ENCODE results near the gene MOCS3. TPM values are rescaled to one million over a fixed set of nuclear protein-coding genes. Genes with fewer than 3 reads are reported as not detected.

MOCS3 gene
- total RNA-seq, 1 experiment from 2014 or later: 6.4 TPM

- no peak for TF ChIP-seq CTCF (IDR thresholded peaks at IDR 0.05 in 2 of 3, conservative IDR thresholded peaks at IDR 0.05 in 1 of 3; ENCODE audit: borderline replicate concordance in 1 of 3, insufficient read depth in 1 of 3, low read depth in 2 of 3, low read length in 2 of 3)
- TF ChIP-seq REST (IDR thresholded peaks at IDR 0.05; ENCODE audit: low read depth): no peak
- TF ChIP-seq JUND (IDR thresholded peaks at IDR 0.05): no peak
- TF ChIP-seq, protein P1, sequence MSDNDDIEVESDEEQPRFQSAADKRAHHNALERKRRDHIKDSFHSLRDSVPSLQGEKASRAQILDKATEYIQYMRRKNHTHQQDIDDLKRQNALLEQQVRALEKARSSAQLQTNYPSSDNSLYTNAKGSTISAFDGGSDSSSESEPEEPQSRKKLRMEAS (IDR thresholded peaks at IDR 0.05): no peak
- no peak for TF ChIP-seq SRF (IDR thresholded peaks at IDR 0.05; ENCODE audit: low read depth)
- TF ChIP-seq FOSL1 (IDR thresholded peaks at IDR 0.05; ENCODE audit: low read depth): no peak
Measured at GRCh38 chr20:51010932-51011331, 52.3 kb downstream of the MOCS3 start (continued).

GRCh38 chr20:51011479-51011878 is 52.9 kb downstream of the MOCS3 start:
- H3K9ac ChIP-seq (ENCODE audit: low read length): no peak overlapping the region
- no peaks in the 10 kb centered on the region for H3K27me3 ChIP-seq (ENCODE audit: insufficient read depth, low read length)
- no peak for DNase-seq (ENCODE audit: low read depth, low spot score)
- H3K79me2 ChIP-seq (ENCODE audit: insufficient read depth, low read length): no peaks in the 10 kb centered on the region
- H3K4me1 ChIP-seq (ENCODE audit: control insufficient read depth in 1 of 2, insufficient read depth in 2 of 2, low read length in 2 of 2): no peaks in the 10 kb centered on the region
- H3K9me2 ChIP-seq (ENCODE audit: insufficient read depth): no peaks in the 10 kb centered on the region
- H3K4me2 ChIP-seq (ENCODE audit: low read length): no peak overlapping the region
- no TSS peak for BruUV-seq (replicated peaks)
- no peak overlapping the region for H3K4me3 ChIP-seq (replicated peaks in 1 of 2; ENCODE audit: low read depth in 1 of 2, low read length in 2 of 2)
- TF ChIP-seq POLR2AphosphoS5 (IDR thresholded peaks at IDR 0.05; ENCODE audit: low read depth, low read length): no peak
- no peak for TF ChIP-seq CTCF (IDR thresholded peaks at IDR 0.05 in 2 of 3, conservative IDR thresholded peaks at IDR 0.05 in 1 of 3; ENCODE audit: borderline replicate concordance in 1 of 3, insufficient read depth in 1 of 3, low read depth in 2 of 3, low read length in 2 of 3)
- TF ChIP-seq, protein P2, sequence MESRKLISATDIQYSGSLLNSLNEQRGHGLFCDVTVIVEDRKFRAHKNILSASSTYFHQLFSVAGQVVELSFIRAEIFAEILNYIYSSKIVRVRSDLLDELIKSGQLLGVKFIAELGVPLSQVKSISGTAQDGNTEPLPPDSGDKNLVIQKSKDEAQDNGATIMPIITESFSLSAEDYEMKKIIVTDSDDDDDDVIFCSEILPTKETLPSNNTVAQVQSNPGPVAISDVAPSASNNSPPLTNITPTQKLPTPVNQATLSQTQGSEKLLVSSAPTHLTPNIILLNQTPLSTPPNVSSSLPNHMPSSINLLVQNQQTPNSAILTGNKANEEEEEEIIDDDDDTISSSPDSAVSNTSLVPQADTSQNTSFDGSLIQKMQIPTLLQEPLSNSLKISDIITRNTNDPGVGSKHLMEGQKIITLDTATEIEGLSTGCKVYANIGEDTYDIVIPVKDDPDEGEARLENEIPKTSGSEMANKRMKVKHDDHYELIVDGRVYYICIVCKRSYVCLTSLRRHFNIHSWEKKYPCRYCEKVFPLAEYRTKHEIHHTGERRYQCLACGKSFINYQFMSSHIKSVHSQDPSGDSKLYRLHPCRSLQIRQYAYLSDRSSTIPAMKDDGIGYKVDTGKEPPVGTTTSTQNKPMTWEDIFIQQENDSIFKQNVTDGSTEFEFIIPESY (IDR thresholded peaks at IDR 0.05; ENCODE audit: extremely low read depth, insufficient replicate concordance, low read length): no peak
- TF ChIP-seq CEBPB (IDR thresholded peaks at IDR 0.05; ENCODE audit: low read depth): no peak
- TF ChIP-seq FOSL1 (IDR thresholded peaks at IDR 0.05; ENCODE audit: low read depth): no peak
- no peak for TF ChIP-seq ZFX (IDR thresholded peaks at IDR 0.05)
- TF ChIP-seq JUND (IDR thresholded peaks at IDR 0.05): no peak
- TF ChIP-seq CBX3 (IDR thresholded peaks at IDR 0.05; ENCODE audit: low read depth): no peak
- no peak for TF ChIP-seq YY1 (IDR thresholded peaks at IDR 0.05; ENCODE audit: extremely low read depth, insufficient replicate concordance, low read depth, low read length)
- ChIA-PET RAD21 (ENCODE audit: low non-redundant PET in 1 of 2, low total read pairs in 2 of 2, uncharacterized antibody in 2 of 2, unreplicated experiment in 2 of 2) (no interaction called here), CTCF (no interaction called here), POLR2A (no interaction called here)
- intact Hi-C loops (cut with micrococcal nuclease): no loop called here
- no peak overlapping the region for H3K27ac ChIP-seq (ENCODE audit: low read depth, low read length)
- no peaks in the 10 kb centered on the region for H3K9me3 ChIP-seq (ENCODE audit: control insufficient read depth in 1 of 2, insufficient read depth in 1 of 2, low read depth in 1 of 2, low read length in 2 of 2)
- no peak for ATAC-seq
- no peak overlapping the region for H2AFZ ChIP-seq (ENCODE audit: low read depth, low read length, poor library complexity, severe bottlenecking)
- peaks cover 0 to 2% of the 10 kb centered on the region in 2 experiments; a peak in 2 of 4 replicates for H3K36me3 ChIP-seq (ENCODE audit: control insufficient read depth in 1 of 2, insufficient read depth in 2 of 2, low read length in 2 of 2)
- H4K20me1 ChIP-seq (ENCODE audit: insufficient read depth): no peaks in the 10 kb centered on the region
